Retinal pigment epithelial cell (primary cell): Measurements from ENCODE around the gene B4GALT6.

Source experiments
- DNase-seq: peaks from one replicate; pipeline ENCODE4 v3.0.0-alpha.2; 2010; ENCODE audit warnings: low read depth
- H3K4me3 ChIP-seq: 2 replicates; pipeline ENCODE4 v1.5.1; 2011; ENCODE audit warnings: mild to moderate bottlenecking, low read length, control low read depth, moderate library complexity
- TF ChIP-seq, protein P1 (sequence below): conservative IDR thresholded peaks from 2 replicates; pipeline ENCODE4 v1.5.1; 2011; ENCODE audit warnings: low read depth, low read length, control low read depth, inconsistent platforms

B4GALT6 gene

DNA sequence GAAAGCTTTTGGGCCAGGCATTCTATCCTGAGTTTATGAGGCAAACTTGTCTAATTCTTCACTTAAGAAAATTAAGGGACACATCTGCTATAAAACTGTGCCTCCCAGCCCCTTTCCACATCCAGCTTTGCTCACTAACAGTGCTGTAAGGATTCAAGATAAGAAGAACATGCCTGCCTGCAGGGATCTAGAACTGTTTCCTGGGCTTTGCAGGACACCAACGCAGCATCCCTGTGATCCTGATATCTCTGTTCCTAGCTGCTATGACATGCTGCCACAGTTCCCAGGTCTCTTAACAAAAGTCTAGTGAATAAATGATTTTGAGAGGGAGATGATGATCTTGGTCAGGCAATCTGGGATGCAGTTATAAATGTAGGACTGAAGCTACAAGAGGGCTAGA, 12.4 kb downstream of the B4GALT6 start:
- DNase-seq = no peak
- H3K4me3 ChIP-seq = no peak overlapping the region
- TF ChIP-seq, protein P1, sequence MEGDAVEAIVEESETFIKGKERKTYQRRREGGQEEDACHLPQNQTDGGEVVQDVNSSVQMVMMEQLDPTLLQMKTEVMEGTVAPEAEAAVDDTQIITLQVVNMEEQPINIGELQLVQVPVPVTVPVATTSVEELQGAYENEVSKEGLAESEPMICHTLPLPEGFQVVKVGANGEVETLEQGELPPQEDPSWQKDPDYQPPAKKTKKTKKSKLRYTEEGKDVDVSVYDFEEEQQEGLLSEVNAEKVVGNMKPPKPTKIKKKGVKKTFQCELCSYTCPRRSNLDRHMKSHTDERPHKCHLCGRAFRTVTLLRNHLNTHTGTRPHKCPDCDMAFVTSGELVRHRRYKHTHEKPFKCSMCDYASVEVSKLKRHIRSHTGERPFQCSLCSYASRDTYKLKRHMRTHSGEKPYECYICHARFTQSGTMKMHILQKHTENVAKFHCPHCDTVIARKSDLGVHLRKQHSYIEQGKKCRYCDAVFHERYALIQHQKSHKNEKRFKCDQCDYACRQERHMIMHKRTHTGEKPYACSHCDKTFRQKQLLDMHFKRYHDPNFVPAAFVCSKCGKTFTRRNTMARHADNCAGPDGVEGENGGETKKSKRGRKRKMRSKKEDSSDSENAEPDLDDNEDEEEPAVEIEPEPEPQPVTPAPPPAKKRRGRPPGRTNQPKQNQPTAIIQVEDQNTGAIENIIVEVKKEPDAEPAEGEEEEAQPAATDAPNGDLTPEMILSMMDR = no peak

DNA sequence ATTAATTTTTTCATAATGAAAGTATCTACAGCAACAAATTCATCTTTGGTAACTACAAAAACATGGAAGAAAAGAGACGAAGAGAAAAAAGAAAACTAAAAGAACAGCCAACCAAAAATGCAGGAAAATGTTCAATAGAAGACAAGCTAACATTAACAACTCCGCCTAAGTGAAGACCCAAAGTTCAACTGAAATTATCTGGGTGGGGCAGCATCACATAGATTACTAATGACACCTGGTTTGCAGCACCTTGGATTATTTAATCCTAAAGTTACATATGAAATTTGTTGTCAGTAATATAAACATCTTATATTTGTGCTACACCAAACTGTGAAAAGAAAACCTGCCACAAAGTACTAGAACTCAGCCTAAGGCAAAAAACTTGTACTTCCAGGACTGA, 14.8 kb downstream of the B4GALT6 start:
- TF ChIP-seq, protein P1 = no peak
- DNase-seq = no peak
- no peak overlapping the region for H3K4me3 ChIP-seq

DNA sequence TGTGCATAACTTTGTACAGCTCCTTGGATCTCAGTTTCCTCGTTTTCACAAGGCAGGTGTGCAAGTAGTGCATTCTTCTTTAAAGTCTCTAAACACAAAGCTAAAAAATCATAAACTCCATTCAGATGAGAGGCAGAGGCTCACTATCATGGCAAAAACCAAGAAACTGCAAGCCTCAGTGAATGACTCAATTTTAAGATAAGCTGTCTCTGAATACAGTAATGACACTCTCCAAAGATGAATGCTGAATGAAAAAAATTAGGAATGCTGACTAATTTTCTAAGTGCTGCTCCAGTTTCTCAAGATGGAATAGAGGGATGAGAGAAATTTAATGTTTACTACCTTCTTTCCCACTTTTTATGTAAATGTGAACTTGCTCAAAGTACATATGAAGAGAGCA, 17.2 kb downstream of the B4GALT6 start:
- TF ChIP-seq, protein P1 = no peak
- no peak for DNase-seq
- H3K4me3 ChIP-seq = no peak overlapping the region

DNA sequence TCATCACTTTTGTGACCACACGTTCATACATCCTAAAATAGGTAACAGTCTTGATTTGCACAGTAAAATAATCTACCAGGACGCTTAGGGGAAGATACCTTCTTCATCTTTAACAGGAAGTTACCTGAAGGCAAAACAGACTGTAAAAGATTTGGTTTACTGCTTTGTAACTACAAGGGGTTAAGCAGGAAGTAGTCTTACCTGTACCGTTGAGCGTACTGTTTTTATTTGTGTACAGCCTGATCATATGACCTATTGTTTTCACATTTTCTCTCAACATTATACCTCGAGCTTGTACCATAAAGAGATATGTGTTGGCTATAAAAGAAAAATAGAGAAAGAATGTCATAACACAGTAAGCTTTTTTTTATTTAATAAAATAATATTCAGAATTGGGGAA, 18.3 kb downstream of the B4GALT6 start:
- no peak overlapping the region for H3K4me3 ChIP-seq
- TF ChIP-seq, protein P1 = no peak

DNA sequence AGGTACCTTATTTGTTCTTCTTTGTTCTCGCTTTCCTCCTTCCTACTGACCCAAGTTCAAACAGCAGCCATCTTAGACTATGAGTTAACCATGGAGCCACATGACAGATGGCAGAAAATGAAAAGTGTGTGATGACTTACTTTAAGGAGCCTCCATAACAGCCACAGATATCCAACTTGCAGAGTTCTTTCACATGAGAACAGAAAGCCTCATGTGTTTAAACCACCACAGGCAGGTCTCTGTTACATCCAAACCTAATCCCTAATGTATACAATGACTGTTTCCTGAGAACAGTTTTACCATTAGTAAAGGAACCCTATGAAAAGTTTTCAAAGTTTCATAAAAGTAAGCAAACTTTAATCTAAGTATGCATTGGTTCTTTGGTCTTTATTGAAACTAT, 20.3 kb downstream of the B4GALT6 start:
- TF ChIP-seq, protein P1 = no peak
- no peak for DNase-seq

More for the DNA sequence above, 18.3 kb downstream of the B4GALT6 start:
- no peak for DNase-seq

DNA sequence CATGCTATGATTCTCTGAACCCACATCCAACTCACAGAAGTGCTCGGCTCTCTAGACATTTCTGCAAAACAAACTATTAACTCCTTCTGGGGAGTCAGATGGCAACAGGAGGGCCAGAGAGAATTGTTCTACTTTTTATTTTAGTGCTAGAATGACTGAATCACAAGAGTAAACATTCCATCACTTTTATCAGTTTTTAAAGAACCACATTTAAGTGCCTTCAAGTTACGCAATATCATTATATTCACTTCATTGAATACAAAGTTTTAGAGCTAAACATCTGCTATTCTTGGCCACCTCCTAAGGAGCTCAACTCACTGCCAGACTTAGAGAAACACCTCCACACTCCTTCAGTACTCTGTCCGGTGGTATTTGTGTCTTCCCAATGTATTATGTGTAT, 22.4 kb downstream of the B4GALT6 start:
- no peak overlapping the region for H3K4me3 ChIP-seq
- DNase-seq = no peak
- TF ChIP-seq, protein P1 = no peak

More for the DNA sequence above, 20.3 kb downstream of the B4GALT6 start:
- no peak overlapping the region for H3K4me3 ChIP-seq

DNA sequence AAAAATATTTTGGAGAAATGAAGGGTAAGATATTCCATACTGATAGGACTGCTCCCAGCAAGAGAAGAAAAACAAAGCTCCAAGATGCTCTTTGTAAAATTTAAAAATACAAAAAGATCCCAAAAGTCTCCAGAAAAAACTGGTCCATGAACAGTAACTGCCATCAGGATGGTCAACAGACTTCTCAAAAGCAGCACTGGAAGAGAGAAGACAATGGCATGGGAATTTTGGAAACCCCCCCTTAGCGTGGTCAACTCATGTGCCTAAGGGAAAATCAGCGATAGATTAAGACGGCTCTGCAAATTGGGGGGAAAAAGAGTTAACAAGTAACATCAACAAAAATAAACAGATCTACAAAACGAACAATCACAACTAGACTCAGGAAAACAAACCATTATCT, 23.6 kb downstream of the B4GALT6 start:
- DNase-seq = no peak
- TF ChIP-seq, protein P1 = no peak
- H3K4me3 ChIP-seq = no peak overlapping the region
